K562 (cell line): ENCODE results near the gene SERAC1.

ENCODE experiments used
- CTCF ChIP-seq, 3 experiments: IDR thresholded peaks in 2 of 3; conservative IDR thresholded peaks in 1 of 3; 2 replicates each; pipeline ENCODE4 v1.5.1; 2011 to 2012; ENCODE audit warnings: low read length in 3 of 3, mild to moderate bottlenecking in 3 of 3, control low read depth in 2 of 3, improper control_type of control experiment in 1 of 3, inconsistent platforms in 1 of 3, low read depth in 1 of 3, mixed read lengths in 1 of 3, moderate library complexity in 1 of 3; ENCODE audit not compliant: insufficient read depth in 2 of 3
- FOXM1 ChIP-seq, 2 experiments: fragments of 450-650 bp in 1 of 2; sonication (generic) in 1 of 2; formaldehyde crosslinking in 1 of 2; IDR thresholded peaks; 2 replicates each; pipeline versions ENCODE4 v1.6.1 to v1.9.0; 2017 to 2022; ENCODE audit warnings: low read depth in 2 of 2, mild to moderate bottlenecking in 2 of 2, missing genetic modification reagents in 1 of 2, moderate library complexity in 1 of 2
- HMG20B ChIP-seq: fragments of 250-450 bp; sonication (Bioruptor Pico); IDR thresholded peaks from 2 replicates; pipeline ENCODE4 v1.5.0; 2021; ENCODE audit warnings: mild to moderate bottlenecking
- JUN ChIP-seq, 2 experiments: sonication (generic) in 1 of 2; formaldehyde crosslinking in 1 of 2; IDR thresholded peaks; 2 replicates each; pipeline versions ENCODE4 v1.6.1 to v1.8.0; 2012 to 2022; ENCODE audit warnings: borderline replicate concordance in 2 of 2, mild to moderate bottlenecking in 2 of 2, improper control_type of control experiment in 1 of 2, low read depth in 1 of 2, low read length in 1 of 2, missing genetic modification reagents in 1 of 2
- NFIX ChIP-seq: fragments of 250-450 bp; sonication (Bioruptor Pico); IDR thresholded peaks from 2 replicates; pipeline ENCODE4 v1.4.0; 2020; ENCODE audit warnings: low read depth, mild to moderate bottlenecking, moderate library complexity
- SIX5 ChIP-seq, 2 experiments: IDR thresholded peaks; 2 replicates each; pipeline ENCODE4 v1.6.1; 2011; ENCODE audit warnings: low read length in 2 of 2, borderline replicate concordance in 1 of 2, low read depth in 1 of 2, mild to moderate bottlenecking in 1 of 2, moderate library complexity in 1 of 2; ENCODE audit not compliant: insufficient read depth in 1 of 2

GRCh38 chr6:158150701-158151100 is 17.4 kb downstream of the SERAC1 start:
- TF ChIP-seq SIX5 (IDR thresholded peaks at IDR 0.05; ENCODE audit: borderline replicate concordance in 1 of 2, insufficient read depth in 1 of 2, low read depth in 1 of 2, low read length in 2 of 2) (no peak), HMG20B (CRISPR knock-in tag) (no peak), JUN (IDR thresholded peaks at IDR 0.05; ENCODE audit: borderline replicate concordance, low read depth, low read length) (no peak), JUN (CRISPR knock-in tag; IDR thresholded peaks at IDR 0.05; ENCODE audit: borderline replicate concordance) (no peak), CTCF (IDR thresholded peaks at IDR 0.05 in 2 of 3, conservative IDR thresholded peaks at IDR 0.05 in 1 of 3; ENCODE audit: insufficient read depth in 2 of 3, low read depth in 1 of 3, low read length in 3 of 3) (no peak), NFIX (CRISPR knock-in tag) (no peak), FOXM1 (IDR thresholded peaks at IDR 0.05; ENCODE audit: low read depth) (no peak), FOXM1 (CRISPR knock-in tag; IDR thresholded peaks at IDR 0.05; ENCODE audit: low read depth) (no peak)
